DMS153 treated with DMSO at 0.1 percent for 48 hours (cell line): ENCODE data around the gene SLCO2B1.

Experiments used
- DNase-seq: peaks from one replicate; lab custom pipeline; 2025; ENCODE audit not compliant: unreplicated experiment; lab: John Stamatoyannopoulos, UW

SLCO2B1 gene

DNA sequence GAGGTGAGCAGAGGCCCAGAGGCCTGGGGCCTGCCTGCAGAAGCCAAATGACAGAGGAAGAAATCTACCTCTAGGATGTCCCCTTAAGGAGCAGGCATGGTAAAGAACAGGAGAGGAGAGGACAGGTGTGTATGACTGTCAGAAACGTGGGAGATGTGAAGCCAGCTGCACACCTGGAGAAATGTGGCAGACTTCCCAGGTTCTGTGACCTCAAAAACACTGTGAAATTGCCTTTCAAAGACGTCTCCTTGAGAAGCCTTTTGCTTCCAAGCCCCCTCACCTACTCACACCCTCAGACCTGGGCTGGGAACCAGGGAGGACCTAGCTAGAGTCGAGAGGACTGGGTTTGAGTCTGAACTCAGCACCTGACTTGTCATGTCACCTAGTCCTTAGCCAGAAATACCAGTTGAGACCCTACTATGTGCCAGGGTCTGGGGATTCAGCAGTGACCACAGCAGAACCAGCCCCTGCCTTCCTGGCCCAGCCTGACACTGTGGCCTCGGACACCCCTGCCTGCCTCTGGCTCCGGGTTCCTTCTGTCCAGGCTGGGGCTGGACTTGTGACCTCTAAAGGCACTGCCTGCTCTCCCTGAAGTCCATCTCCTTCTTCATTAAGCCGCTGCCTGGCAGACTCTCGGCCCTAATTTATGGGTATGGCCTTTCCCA, 95.2 kb downstream of the SLCO2B1 start:
- no peak for DNase-seq

DNA sequence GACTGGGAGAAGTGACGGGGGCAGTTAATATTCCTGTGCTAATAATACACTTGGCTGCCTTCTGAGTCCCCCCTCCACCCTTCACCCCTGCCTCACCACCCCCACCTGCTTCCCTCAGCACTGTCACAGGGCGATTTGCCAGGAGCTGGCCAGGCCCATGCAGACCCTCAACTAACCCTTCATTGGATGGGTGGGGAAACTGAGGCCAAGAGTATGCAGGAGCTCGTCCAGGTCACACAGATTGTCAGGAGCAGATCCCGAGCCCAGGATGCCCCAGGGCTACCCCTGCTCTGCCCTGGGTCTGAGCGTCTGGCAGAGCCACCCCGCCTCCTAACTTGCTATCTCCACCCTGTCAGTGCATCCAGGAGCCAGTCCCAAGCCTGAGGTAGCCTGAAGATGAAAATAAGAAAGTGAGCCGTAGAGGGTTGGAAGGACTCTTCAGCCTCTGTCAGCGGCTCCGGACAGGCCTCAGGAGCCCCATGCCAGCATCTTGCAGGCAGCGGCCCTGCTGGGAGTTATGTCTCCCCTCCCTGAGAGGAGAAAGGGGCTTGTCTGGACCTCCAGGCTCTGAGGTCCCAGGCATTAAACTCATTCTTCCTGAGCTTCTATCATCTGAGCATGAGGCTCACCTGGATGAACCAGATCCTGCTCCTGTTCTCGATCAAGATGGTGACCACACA, 95.9 kb downstream of the SLCO2B1 start:
- no peak for DNase-seq

DNA sequence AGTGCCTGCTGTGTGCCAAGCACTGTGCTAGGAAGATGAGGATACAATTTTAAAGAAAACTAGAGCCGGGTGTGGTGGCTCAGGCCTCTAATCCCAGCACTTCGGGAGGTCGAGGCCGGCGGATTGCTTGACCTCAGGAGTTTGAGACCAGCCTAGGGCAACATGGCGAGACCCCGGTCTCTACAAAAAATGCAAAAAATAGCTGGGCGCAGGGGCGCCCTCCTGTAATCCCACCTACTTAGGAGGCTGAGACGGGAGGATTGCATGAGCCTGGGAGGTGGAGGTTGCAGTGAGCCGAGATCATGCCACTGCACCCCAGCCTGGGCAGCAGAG, 98.0 kb downstream of the SLCO2B1 start:
- no peak for DNase-seq

DNA sequence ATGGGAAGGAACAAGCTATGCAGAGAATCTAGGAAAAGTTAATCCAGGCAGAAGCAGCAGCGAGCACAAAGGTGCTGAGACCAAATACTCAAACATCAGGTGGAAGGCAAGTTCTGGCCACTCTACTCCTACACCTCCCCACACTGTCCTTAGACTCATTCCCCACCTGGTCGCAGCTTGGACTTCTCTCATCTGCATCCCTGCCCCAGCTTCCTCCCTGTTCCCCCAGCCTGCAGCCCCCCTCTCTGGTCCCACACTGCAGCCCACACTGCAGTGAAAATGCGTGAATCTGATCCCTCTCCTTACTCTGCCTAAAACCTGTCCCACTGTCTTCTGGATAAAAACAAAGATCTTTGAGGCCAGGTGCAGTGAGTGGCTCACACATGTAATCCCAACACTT, 98.8 kb downstream of the SLCO2B1 start:
- DNase-seq = no peak

DNA sequence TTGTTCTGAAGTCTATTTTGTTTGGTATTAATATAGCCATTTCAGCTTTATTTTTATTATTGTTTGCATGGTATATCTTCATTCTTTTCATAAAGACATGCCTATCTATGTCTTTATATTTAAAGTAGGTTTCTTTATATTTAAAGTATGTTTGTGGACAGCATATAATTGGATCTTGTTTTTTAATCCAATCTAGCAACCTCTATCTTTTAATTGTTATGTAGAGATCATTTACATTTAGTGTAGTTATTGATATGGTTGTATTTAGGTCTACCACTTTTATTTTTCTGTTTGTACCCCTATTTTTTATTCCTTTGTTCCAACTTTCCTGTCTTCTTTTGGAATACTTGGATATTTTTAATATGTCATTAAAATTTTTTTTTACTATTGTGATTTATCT, 103.4 kb downstream of the SLCO2B1 start:
- no peak for DNase-seq
